Ecto neural progenitor cell (in vitro differentiated cells): Measurements from ENCODE around the gene ANKAR.
"Not testable (repeated sequence)": the region's sequence is repeated elsewhere in the genome, so short reads cannot be mapped to it uniquely, and the experiment has no call there.

Experiments
- DNase-seq: peaks from one replicate; pipeline ENCODE4 v3.0.0-alpha.2; 2018; ENCODE audit warnings: low spot score

ANKAR gene

GRCh38 chr2:189674374-189675112, at the start of gene ANKAR:
Gene ANKAR, plus strand, starts transcription at chr2:189674670. Its CDS starts 1,821 bp downstream, at chr2:189676491.
- peak; percentile 93 for DNase-seq

- no peak for DNase-seq
Measured at GRCh38 chr2:189625636-189626035, 48.8 kb upstream of the ANKAR start.

- no peak for DNase-seq
Measured at GRCh38 chr2:189627789-189628188, 46.7 kb upstream of the ANKAR start.

DNA sequence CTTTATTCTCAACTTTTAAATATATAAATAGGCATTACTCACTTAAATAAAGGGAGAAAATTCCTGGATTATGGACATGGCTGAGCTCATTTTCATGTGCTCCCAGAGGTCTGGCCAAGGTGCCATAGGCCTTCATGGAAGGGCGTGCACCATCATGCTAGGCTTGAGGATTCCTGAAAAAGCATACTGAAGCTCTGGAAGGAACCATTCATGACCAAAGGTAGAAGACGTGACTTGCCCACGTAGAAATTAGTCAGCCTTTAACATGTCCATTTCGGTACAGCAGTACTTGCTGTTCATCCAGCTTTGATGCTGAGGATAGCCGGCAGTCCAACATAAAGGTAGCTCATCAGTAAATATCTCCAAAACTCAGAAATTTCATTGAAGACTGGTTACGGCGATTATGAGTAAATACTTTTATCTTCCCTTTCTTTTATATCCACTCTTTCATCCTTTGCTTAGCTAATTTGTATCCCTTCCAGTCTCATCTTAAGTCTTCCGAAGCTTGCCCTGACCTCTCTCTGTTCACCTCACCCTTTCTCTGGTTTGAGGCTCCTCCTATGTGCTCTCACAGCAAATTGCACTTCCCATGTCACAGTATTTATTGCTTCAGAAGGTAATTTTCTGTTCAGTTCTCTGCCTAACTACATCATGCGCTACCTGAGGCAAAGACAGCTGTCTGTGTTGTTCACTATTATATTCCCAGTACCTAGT, 45.5 kb upstream of the ANKAR start:
- no peak for DNase-seq

DNA sequence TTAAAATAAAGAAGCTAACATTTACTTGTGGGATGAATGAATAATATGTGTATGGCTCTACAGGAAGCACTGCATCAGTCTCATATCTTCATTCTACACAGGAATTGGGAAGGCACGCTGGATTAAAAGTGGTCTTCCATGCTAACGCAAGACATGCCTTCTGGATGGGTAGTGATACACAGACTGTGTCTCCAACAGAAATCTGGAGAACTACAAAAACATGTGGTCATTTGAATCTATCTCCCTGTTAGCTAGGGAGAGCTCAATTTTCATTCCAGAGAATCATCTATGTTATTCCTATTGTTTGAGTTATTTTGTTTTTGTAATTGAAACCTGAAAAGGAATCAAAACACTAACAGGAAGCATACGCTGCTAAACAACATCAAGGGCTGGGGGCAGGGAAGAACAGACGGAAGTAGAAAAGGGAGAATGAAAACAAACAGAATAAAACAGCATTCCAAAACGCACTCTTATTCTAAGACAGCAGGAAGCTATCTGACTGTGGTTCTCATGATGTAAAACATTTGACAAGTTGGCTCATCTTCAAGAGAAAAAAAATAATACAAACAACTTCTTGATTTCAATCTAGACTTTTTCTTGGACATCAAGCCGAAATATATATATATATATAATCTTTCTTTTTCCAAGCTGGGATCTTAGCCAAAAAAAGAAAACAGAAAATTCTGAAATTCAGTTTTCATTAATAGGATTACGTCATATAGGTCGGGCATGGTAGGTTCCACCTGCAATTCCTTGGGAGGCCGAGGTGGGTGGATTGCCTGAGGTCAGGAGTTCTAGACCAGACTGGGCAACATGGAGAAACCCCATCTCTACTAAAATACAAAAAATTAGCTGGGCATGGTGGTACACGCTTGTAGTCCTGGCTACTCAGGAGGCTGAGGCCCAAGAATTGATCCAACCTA, 44.7 kb upstream of the ANKAR start:
- no peak for DNase-seq

DNA sequence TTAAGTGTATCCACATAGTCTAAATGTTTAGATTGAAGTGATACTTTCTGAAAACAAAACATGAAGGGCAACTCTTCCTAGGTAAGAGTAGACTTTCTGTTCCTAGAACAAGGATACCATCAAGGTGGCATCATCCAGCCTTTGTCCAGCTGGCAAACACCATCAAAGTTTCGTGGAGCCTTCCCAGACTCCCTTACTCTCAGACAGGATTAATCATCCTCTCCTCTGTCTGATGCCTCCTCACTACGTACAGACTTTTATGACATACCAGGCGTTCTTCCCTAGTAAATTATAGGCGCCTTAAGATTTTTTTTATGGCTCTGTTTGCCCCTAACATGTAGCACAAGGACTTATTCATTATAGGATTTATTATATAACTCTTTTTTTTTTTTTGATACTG, 42.6 kb upstream of the ANKAR start:
- DNase-seq, result no peak

- no peak for DNase-seq
Measured at GRCh38 chr2:189633392-189633811, 41.1 kb upstream of the ANKAR start.

DNA sequence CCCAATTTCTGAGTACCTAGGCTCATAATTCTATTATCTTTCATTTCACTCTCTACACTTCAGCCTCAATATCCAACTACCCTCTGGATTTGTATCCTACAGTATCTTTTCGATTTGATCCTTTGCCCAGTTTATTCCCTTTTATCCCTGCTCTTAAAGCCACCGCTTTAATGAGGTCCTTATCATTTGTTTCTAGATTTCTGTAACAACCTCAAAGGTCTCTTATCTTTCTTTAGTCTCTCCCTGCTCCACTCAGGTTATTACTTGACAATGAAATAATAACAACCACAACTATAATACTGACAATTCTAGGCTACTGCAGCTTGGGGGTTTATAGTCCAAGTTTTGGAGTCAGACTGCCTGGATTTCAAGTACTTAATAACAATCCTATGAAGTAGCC, 39.1 kb upstream of the ANKAR start:
- no peak for DNase-seq

- DNase-seq, result no peak
Measured at GRCh38 chr2:189638301-189639006, 36.0 kb upstream of the ANKAR start.

DNA sequence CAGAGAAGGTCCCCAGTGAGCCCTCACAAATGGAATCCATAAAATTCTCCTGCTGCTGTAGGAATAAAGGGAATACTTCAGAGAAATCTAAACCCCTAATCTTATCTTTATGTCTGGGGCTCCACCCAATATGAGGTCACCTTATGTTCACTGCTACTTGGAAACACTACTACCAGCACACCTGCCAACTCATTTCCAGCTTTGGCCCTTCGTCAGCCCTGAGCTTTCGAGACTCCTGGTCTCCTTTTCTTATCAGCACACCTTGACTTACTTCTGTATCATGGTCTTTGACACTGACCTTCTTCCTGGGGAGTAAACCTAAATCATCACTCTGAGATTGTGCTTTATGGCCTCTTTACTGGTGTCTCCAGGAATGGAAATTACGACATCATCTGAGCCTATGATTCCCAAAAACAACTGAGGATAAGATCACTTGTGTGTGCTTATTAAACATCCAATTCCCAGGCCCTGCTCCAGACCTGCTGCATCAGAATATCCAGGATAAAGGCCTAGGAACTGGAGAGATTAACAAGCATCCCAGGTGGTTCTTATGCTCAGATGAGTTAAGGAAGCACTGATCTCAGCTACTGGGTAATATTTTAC, 35.4 kb upstream of the ANKAR start:
- DNase-seq, result no peak

GRCh38 chr2:189641002-189641401, 33.5 kb upstream of the ANKAR start:
- no peak for DNase-seq

- DNase-seq, result no peak
Measured at GRCh38 chr2:189641590-189641989, 32.9 kb upstream of the ANKAR start.

- no peak for DNase-seq
Measured at GRCh38 chr2:189646521-189646920, 27.9 kb upstream of the ANKAR start.

DNA sequence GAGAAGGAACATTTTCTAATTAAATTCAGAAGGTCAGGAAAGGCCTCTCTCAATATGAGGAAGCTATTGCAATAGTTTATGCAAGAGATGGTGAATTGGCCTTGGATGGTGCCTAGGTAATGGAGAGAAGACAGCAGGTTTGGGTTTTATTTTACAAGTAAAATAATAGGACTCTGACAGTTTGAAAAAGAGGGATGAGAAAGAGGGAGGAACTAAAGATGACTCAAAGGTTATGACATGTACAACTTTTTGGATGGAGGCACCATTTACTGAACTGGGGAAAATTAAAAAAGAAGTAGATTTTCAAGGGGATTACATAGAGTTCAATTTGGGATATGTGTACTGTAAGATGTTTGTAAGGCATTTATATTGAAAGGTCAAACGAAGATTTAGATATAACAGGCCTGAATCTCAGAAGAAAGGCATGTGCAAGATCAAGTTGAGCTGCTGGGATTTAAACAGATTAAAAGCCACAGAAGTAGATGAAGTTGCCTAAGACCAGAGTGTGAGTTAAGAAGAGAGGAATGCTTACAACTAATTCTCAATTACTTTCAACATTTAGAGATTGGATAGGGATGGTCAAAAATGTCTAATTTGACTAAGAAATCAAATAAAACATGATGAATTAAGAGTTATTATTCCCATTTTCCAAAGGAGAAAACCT, 25.5 kb upstream of the ANKAR start:
- DNase-seq, result no peak

- DNase-seq, result no peak
Measured at GRCh38 chr2:189651284-189651683, 23.2 kb upstream of the ANKAR start.

GRCh38 chr2:189653464-189653863, 21.0 kb upstream of the ANKAR start:
- not testable (repeated sequence) for DNase-seq

DNA sequence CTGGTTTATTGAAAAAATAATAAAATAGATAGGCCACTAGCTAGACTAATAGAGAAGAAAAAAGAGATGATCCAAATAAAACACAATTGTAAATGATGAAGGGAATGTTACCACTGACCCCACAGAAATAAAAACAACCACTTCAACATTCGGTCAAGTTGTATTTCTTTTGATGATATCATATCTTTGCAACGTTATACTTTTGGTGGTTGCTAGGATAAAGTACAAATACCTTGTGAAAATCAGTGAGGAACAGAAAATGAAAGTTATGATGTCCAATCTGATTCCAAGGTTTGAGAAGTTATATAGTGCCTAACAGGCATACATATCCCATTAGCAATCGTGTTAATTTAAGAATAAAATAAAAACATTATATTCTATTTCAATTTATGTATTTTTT, 19.8 kb upstream of the ANKAR start:
- no peak for DNase-seq

DNA sequence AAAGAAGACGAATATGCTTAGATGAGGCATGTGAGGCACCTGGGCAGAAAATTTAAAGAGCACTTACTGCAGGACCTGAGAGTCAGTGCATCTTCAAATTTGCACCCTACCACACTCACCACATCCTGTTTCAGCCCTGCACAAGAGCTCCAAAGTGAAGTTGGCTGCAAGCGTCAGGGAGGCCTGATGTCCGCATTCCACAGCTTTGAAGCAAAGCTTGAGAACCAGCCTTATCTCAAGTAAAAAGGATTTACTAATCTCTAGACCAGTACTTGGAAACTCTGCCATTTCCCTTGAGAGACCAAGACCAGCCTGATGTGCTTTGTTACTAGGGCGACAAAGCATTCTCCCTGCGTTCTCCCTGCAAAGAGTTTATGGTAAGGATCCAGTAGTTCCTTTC, 16.6 kb upstream of the ANKAR start:
- DNase-seq, result no peak

DNA sequence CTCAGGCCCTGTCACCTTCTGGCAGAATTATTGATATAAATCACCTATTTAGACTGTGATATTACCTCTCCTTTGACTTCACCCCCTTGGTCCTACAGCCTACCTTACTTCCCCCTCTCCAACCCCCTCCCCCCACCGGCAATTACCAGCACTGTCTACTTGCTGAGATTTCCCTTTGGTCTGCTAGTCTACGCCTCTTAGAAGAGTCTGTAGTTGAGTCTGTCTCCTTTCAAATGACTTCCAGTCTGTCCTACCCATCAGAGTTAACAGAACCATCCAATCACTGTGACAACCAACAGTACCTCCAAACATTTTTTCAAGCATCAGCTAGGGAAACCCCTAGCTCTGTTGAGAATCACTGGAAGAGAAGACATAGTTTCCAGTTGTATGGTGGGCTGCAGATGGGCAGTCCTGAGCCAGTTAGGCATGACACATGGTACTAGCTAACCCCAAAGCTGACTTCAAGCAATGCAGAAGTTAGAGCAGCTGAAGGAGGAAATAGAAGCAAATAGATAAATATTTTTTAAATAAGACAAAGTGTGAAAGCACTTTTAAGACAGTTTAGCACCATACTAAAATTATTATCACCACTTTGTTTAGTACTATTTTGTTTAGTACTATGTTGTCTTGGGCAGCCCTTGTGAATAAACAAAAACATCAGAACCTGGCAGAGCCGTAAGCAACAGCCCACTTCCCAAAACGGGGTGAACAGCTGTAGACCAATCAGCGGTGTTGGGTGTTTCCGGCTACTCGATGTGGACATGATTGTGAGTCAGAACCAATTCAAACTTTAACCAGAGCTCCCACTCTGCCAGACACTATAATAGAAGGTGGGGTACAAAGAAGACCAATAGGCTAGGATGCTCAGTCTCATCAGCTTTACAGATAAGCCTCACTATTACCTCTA, 15.9 kb upstream of the ANKAR start:
- no peak for DNase-seq

- DNase-seq, result no peak
Measured at GRCh38 chr2:189659734-189660133, 14.7 kb upstream of the ANKAR start.
